HCT116 (cell line): ENCODE measurements around the gene C4BPA. TPM values are rescaled to one million over a fixed set of nuclear protein-coding genes. Genes with fewer than 3 reads are reported as not detected.

Experiments
- ATAC-seq: fragments of 200-7000 bp; cut with Tn5 transposase; 2 replicates; pipeline ENCODE4 v1.9.1; 2020; ENCODE audit warnings: mild to moderate bottlenecking, moderate library complexity
- BruUV-seq: library from RNA; stranded (reverse); fragments of 400-500 nt; replicated peaks from 2 replicates; lab custom pipeline; 2021; lab: Mats Ljungman, UMichigan
- CTCF ChIA-PET: fragments of 300-600 bp; sonication (Branson Sonifier 250); formaldehyde crosslinking; loops from one replicate; lab custom pipeline; 2021; ENCODE audit warnings: antibody characterized with exemption; lab: Charles Lee
- POLR2A ChIA-PET: fragments of 300-600, 350-600 bp; sonication (Branson Sonifier 250); formaldehyde crosslinking; loops from one replicate; lab custom pipeline; 2021; ENCODE audit warnings: antibody characterized with exemption; lab: Charles Lee
- RAD21 ChIA-PET, 2 experiments: fragments of 300-600 bp; sonication (Branson Sonifier 250); formaldehyde crosslinking; loops; one replicate each; lab custom pipeline; 2023; ENCODE audit warnings: low total read pairs in 2 of 2; ENCODE audit not compliant: uncharacterized antibody in 2 of 2, unreplicated experiment in 2 of 2, low non-redundant PET in 1 of 2; lab: Charles Lee
- DNase-seq: peaks from one replicate; pipeline ENCODE4 v3.0.0-alpha.2; 2010; ENCODE audit warnings: low read depth, low spot score
- H2AFZ ChIP-seq: fragments of 200-600 bp; shearing (Covaris generic), sonication (generic); 2 replicates; pipeline ENCODE4 v1.6.1; 2017; ENCODE audit warnings: low read depth, mixed run types, mixed read lengths, antibody characterized with exemption, low read length; ENCODE audit not compliant: poor library complexity, severe bottlenecking
- H3K27ac ChIP-seq: 2 replicates; pipeline ENCODE4 v1.5.1; 2012; ENCODE audit warnings: low read depth, low read length
- H3K27me3 ChIP-seq: fragments of 200-600 bp; sonication (generic); 2 replicates; pipeline ENCODE4 v1.6.1; 2016; ENCODE audit warnings: mixed run types, low read length, mixed read lengths; ENCODE audit not compliant: insufficient read depth
- H3K36me3 ChIP-seq, 2 experiments: fragments of 200-500 bp in 1 of 2; fragments of 200-600 bp in 1 of 2; sonication (Bioruptor generic) in 1 of 2; sonication (generic) in 1 of 2; 2 replicates each; pipeline versions ENCODE4 v1.5.1 to v1.6.1; 2014 to 2016; ENCODE audit warnings: low read length in 2 of 2, inconsistent platforms in 1 of 2, mixed read lengths in 1 of 2, mixed run types in 1 of 2; ENCODE audit not compliant: insufficient read depth in 2 of 2, control insufficient read depth in 1 of 2
- H3K4me1 ChIP-seq, 2 experiments: fragments of 200-600 bp in 1 of 2; sonication (generic) in 1 of 2; 2 replicates each; pipeline versions ENCODE4 v1.5.1 to v1.6.1; 2012 to 2017; ENCODE audit warnings: low read length in 2 of 2, inconsistent platforms in 1 of 2, mild to moderate bottlenecking in 1 of 2, mixed read lengths in 1 of 2, mixed run types in 1 of 2, moderate library complexity in 1 of 2; ENCODE audit not compliant: insufficient read depth in 2 of 2, control insufficient read depth in 1 of 2
- H3K4me2 ChIP-seq: fragments of 200-600 bp; sonication (generic); 2 replicates; pipeline ENCODE4 v1.6.1; 2017; ENCODE audit warnings: mixed run types, low read length, mixed read lengths
- H3K4me3 ChIP-seq, 2 experiments: fragments of 200-600 bp in 1 of 2; sonication (generic) in 1 of 2; replicated peaks in 1 of 2; 2 replicates each; pipeline ENCODE4 v1.5.1; 2011 to 2016; ENCODE audit warnings: low read length in 2 of 2, control low read depth in 1 of 2, low read depth in 1 of 2, mild to moderate bottlenecking in 1 of 2, mixed read lengths in 1 of 2, mixed run types in 1 of 2
- H3K79me2 ChIP-seq: fragments of 200-600 bp; sonication (generic); 2 replicates; pipeline ENCODE4 v1.6.1; 2017; ENCODE audit warnings: mild to moderate bottlenecking, mixed run types, low read length, moderate library complexity, mixed read lengths; ENCODE audit not compliant: insufficient read depth
- H3K9ac ChIP-seq: fragments of 200-600 bp; sonication (generic); 2 replicates; pipeline ENCODE4 v1.6.1; 2016; ENCODE audit warnings: low read length, mixed read lengths
- H3K9me2 ChIP-seq: fragments of 200-600 bp; sonication (generic), shearing (Covaris generic); 2 replicates; pipeline ENCODE4 v1.6.1; 2017; ENCODE audit warnings: mixed run types, mild to moderate bottlenecking, moderate library complexity; ENCODE audit not compliant: insufficient read depth
- H3K9me3 ChIP-seq, 2 experiments: fragments of 200-500 bp in 1 of 2; fragments of 200-600 bp in 1 of 2; sonication (Bioruptor generic) in 1 of 2; sonication (generic) in 1 of 2; 2 replicates each; pipeline ENCODE4 v1.6.1; 2014 to 2017; ENCODE audit warnings: low read length in 2 of 2, mixed read lengths in 2 of 2, inconsistent platforms in 1 of 2, low read depth in 1 of 2, mild to moderate bottlenecking in 1 of 2, mixed run types in 1 of 2, moderate library complexity in 1 of 2; ENCODE audit not compliant: control insufficient read depth in 1 of 2, insufficient read depth in 1 of 2
- H4K20me1 ChIP-seq: fragments of 200-600 bp; sonication (generic), shearing (Covaris generic); 2 replicates; pipeline ENCODE4 v1.6.1; 2017; ENCODE audit warnings: mixed run types, mild to moderate bottlenecking, moderate library complexity; ENCODE audit not compliant: insufficient read depth
- CBX3 ChIP-seq: IDR thresholded peaks from 2 replicates; pipeline ENCODE4 v1.6.1; 2012; ENCODE audit warnings: low read depth
- CEBPB ChIP-seq: IDR thresholded peaks from 2 replicates; pipeline ENCODE4 v1.6.1; 2012; ENCODE audit warnings: low read depth
- CTCF ChIP-seq, 3 experiments: fragments of 200-600 bp in 1 of 3; sonication (generic) in 1 of 3; IDR thresholded peaks in 2 of 3; conservative IDR thresholded peaks in 1 of 3; 2 replicates each; pipeline ENCODE4 v1.5.1; 2012 to 2017; ENCODE audit warnings: low read depth in 2 of 3, low read length in 2 of 3, antibody characterized with exemption in 1 of 3, borderline replicate concordance in 1 of 3, control low read depth in 1 of 3, mild to moderate bottlenecking in 1 of 3, mixed read lengths in 1 of 3, mixed run types in 1 of 3, moderate library complexity in 1 of 3; ENCODE audit not compliant: insufficient read depth in 1 of 3
- EGR1 ChIP-seq: IDR thresholded peaks from 2 replicates; pipeline ENCODE4 v1.6.1; 2012; ENCODE audit warnings: low read depth
- ELF1 ChIP-seq: IDR thresholded peaks from 2 replicates; pipeline ENCODE4 v1.6.1; 2012; ENCODE audit warnings: low read depth, borderline replicate concordance
- EZH2phosphoT487 ChIP-seq: fragments of 200-600 bp; IDR thresholded peaks from 2 replicates; pipeline ENCODE4 v1.6.1; 2018; ENCODE audit warnings: antibody characterized with exemption, borderline replicate concordance
- JUND ChIP-seq: IDR thresholded peaks from 2 replicates; pipeline ENCODE4 v1.6.1; 2012
- POLR2A ChIP-seq: IDR thresholded peaks from 2 replicates; pipeline ENCODE4 v1.7.0; 2011; ENCODE audit warnings: borderline replicate concordance; ENCODE audit not compliant: insufficient read depth, insufficient read length; ENCODE audit errors: extremely low read depth
- POLR2AphosphoS5 ChIP-seq: IDR thresholded peaks from 2 replicates; pipeline ENCODE4 v1.6.1; 2011; ENCODE audit warnings: mild to moderate bottlenecking, low read depth, low read length, moderate library complexity
- RAD21 ChIP-seq: IDR thresholded peaks from 2 replicates; pipeline ENCODE4 v1.6.1; 2012; ENCODE audit warnings: low read depth, mild to moderate bottlenecking
- SIN3A ChIP-seq: IDR thresholded peaks from 2 replicates; pipeline ENCODE4 v1.6.1; 2012; ENCODE audit warnings: low read depth
- SP1 ChIP-seq: IDR thresholded peaks from 2 replicates; pipeline ENCODE4 v1.6.1; 2012; ENCODE audit warnings: low read depth
- SRF ChIP-seq: IDR thresholded peaks from 2 replicates; pipeline ENCODE4 v1.6.1; 2012; ENCODE audit warnings: low read depth
- TCF7L2 ChIP-seq: IDR thresholded peaks from 2 replicates; pipeline ENCODE4 v1.7.0; 2011; ENCODE audit warnings: borderline replicate concordance, inconsistent platforms; ENCODE audit not compliant: insufficient read depth, insufficient read length; ENCODE audit errors: extremely low read depth
- YY1 ChIP-seq: IDR thresholded peaks from 2 replicates; pipeline ENCODE4 v1.6.1; 2011; ENCODE audit warnings: low read length, low read depth, moderate library complexity, mild to moderate bottlenecking; ENCODE audit not compliant: insufficient replicate concordance; ENCODE audit errors: extremely low read depth
- ZBTB33 ChIP-seq: IDR thresholded peaks from 2 replicates; pipeline ENCODE4 v1.6.1; 2011; ENCODE audit warnings: mild to moderate bottlenecking, low read length, moderate library complexity; ENCODE audit not compliant: insufficient replicate concordance; ENCODE audit errors: extremely low read depth
- ZFX ChIP-seq: fragments of 450-650 bp; IDR thresholded peaks from 2 replicates; pipeline ENCODE4 v1.6.1; 2017
- intact Hi-C: fragments of 100-400 bp; cut with micrococcal nuclease; formaldehyde crosslinking; loops from 2 replicates; pipeline ENCODE4 v1.10.0; 2022
- total RNA-seq: library from RNA; stranded (reverse); gene quantifications from one replicate; pipeline ENCODE4 v1.2.1, GENCODE V29; 2021; ENCODE audit not compliant: unreplicated experiment
- TF ChIP-seq, protein P1 (sequence below): IDR thresholded peaks from 2 replicates; pipeline ENCODE4 v1.6.1; 2012
- TF ChIP-seq, protein P2 (sequence below): IDR thresholded peaks from 2 replicates; pipeline ENCODE4 v1.6.1; 2012

C4BPA gene
- total RNA-seq, 1 experiment from 2014 or later, result 0.32 TPM

- intact Hi-C loops, result no loop called here
- H3K79me2 ChIP-seq, result no peaks in the 10 kb centered on the region
- H3K4me1 ChIP-seq, result no peaks in the 10 kb centered on the region
- H2AFZ ChIP-seq, result no peak overlapping the region
- H3K4me3 ChIP-seq, result no peak overlapping the region
- H3K9ac ChIP-seq, result no peak overlapping the region
- ChIA-PET RAD21 (no interaction called here), POLR2A (no interaction called here), CTCF (interaction anchor here (1.6 kb wide), 1 partner anchor 216 kb away, joined by 4 read pairs; no protein-coding TSS in a partner anchor)
- no peak overlapping the region for H3K4me2 ChIP-seq
- H3K9me2 ChIP-seq, result no peaks in the 10 kb centered on the region
- H3K9me3 ChIP-seq, result no peaks in the 10 kb centered on the region
- H3K27me3 ChIP-seq, result no peaks in the 10 kb centered on the region
- TF ChIP-seq, protein P1, sequence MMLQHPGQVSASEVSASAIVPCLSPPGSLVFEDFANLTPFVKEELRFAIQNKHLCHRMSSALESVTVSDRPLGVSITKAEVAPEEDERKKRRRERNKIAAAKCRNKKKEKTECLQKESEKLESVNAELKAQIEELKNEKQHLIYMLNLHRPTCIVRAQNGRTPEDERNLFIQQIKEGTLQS, result no peak
- no peak for TF ChIP-seq TCF7L2
- no peak for TF ChIP-seq JUND
- TF ChIP-seq ZFX, result no peak
- no peak for TF ChIP-seq CTCF (IDR thresholded peaks at IDR 0.05 in 2 of 3, conservative IDR thresholded peaks at IDR 0.05 in 1 of 3; ENCODE audit: borderline replicate concordance in 1 of 3, insufficient read depth in 1 of 3, low read depth in 2 of 3, low read length in 2 of 3)
- TF ChIP-seq, protein P2, sequence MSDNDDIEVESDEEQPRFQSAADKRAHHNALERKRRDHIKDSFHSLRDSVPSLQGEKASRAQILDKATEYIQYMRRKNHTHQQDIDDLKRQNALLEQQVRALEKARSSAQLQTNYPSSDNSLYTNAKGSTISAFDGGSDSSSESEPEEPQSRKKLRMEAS, result no peak
- no peak for TF ChIP-seq EGR1
- TF ChIP-seq CBX3, result no peak
- no peak for TF ChIP-seq ELF1
- no peak for TF ChIP-seq YY1
- no peak for TF ChIP-seq EZH2phosphoT487
- no peak for TF ChIP-seq SRF
- no peak for TF ChIP-seq SIN3A
- TF ChIP-seq CEBPB, result no peak
- no peak for TF ChIP-seq RAD21
- TF ChIP-seq POLR2A, result no peak
- TF ChIP-seq ZBTB33, result no peak
- no peak for TF ChIP-seq POLR2AphosphoS5
- no peak for TF ChIP-seq SP1
- DNase-seq (no peak), ATAC-seq (no peak)
- H3K27ac ChIP-seq, result no peak overlapping the region
- H3K36me3 ChIP-seq, result no peaks in the 10 kb centered on the region
- H4K20me1 ChIP-seq, result no peaks in the 10 kb centered on the region
- BruUV-seq, result no TSS peak
Observed at GRCh38 chr1:207188901-207189300, 84.9 kb downstream of the C4BPA start.
